Left ventricle myocardium inferior (tissue), 1 donor: ENCODE measurements around the gene P2RX3. TPM values are rescaled to one million over a fixed set of nuclear protein-coding genes. Genes with fewer than 3 reads are reported as not detected.

Experiments used
- DNase-seq: peaks from one replicate; pipeline ENCODE4 v3.0.0-alpha.2; 2020
- H3K27ac ChIP-seq: fragments of 200-600 bp; replicated peaks from 2 replicates; pipeline ENCODE4 v1.8.0; 2021
- H3K27me3 ChIP-seq: fragments of 200-600 bp; 2 replicates; pipeline ENCODE4 v1.8.0; 2021; ENCODE audit warnings: low read depth
- H3K36me3 ChIP-seq: fragments of 200-600 bp; 2 replicates; pipeline ENCODE4 v1.8.0; 2021
- H3K4me1 ChIP-seq: fragments of 200-600 bp; 2 replicates; pipeline ENCODE4 v1.8.0; 2021
- H3K4me3 ChIP-seq: fragments of 200-600 bp; 2 replicates; pipeline ENCODE4 v1.8.0; 2021; ENCODE audit warnings: mild to moderate bottlenecking, moderate library complexity
- H3K9me3 ChIP-seq: fragments of 200-600 bp; replicated peaks from 2 replicates; pipeline ENCODE4 v1.8.0; 2021
- intact Hi-C: fragments of 100-400 bp; cut with micrococcal nuclease; formaldehyde crosslinking; loops from one replicate; pipeline ENCODE4 v1.11.0; 2022
- total RNA-seq: library from RNA; stranded (reverse); fragmentation: NEBNext Ultra II Directional; extraction: Animal tissue kit (Norgen Biotek cat#: 25700); gene quantifications from one replicate; pipeline ENCODE4 v1.2.1, GENCODE V29; 2021
- TF ChIP-seq, protein P1 (sequence below): fragments of 200-600 bp; IDR thresholded peaks from 2 replicates; pipeline ENCODE4 v1.8.0; 2021; ENCODE audit warnings: antibody characterized with exemption, mild to moderate bottlenecking, borderline replicate concordance
- donor health status: DM: no; HTN: yes; CAD: no; lungs with severe emphysema.

P2RX3 gene
- total RNA-seq, 1 donor from 2014 or later = 1.4 TPM

DNA sequence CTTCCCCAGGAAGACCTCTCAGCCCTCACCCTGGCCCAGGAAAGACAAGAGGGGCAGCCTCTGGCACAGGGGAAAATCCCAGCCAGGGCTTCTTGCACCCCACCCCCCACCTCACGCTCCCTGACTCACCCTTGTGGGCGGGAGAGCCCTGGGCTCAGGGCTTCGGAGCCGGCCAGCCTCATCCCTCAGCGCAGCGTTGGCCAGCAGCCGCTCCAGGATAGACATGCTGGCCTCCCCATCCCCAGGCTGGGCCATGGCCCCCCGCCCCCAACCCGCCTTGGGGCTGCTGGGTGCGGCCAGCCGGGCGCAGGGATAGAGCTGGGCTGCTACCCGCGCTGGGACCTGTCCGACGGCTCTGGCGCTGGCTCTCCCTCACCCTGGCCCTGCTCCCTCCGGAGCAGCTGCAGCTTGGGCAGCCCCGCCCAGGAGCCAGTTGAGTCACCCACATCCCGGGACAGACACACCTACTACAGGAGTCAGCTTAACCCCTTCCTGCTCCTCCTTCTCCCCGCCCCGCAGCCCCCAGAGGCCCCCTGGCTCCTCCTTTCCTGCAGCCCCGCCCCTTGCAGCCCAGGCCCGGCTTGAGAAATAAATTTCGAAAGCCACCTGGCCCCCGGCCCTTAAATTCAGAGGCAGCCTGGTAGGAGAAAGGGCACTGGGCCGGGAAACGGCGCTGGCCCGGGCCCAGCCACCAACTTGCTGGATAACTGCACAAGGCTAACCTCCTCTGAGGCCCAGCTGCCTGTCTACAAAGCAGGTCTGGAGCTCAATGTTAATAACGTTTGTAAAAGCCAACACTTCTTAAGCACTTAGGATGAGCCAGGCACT, 26.8 kb upstream of the P2RX3 start:
- intact Hi-C loops = no loop called here
- H3K9me3 ChIP-seq = no peaks in the 10 kb centered on the region
- H3K27me3 ChIP-seq = no peaks in the 10 kb centered on the region
- peaks cover 62% of the 10 kb centered on the region for H3K36me3 ChIP-seq
- H3K27ac ChIP-seq = peak overlapping the region; percentile 90
- H3K4me1 ChIP-seq = peaks cover 100% of the 10 kb centered on the region
- TF ChIP-seq, protein P1, sequence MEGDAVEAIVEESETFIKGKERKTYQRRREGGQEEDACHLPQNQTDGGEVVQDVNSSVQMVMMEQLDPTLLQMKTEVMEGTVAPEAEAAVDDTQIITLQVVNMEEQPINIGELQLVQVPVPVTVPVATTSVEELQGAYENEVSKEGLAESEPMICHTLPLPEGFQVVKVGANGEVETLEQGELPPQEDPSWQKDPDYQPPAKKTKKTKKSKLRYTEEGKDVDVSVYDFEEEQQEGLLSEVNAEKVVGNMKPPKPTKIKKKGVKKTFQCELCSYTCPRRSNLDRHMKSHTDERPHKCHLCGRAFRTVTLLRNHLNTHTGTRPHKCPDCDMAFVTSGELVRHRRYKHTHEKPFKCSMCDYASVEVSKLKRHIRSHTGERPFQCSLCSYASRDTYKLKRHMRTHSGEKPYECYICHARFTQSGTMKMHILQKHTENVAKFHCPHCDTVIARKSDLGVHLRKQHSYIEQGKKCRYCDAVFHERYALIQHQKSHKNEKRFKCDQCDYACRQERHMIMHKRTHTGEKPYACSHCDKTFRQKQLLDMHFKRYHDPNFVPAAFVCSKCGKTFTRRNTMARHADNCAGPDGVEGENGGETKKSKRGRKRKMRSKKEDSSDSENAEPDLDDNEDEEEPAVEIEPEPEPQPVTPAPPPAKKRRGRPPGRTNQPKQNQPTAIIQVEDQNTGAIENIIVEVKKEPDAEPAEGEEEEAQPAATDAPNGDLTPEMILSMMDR = no peak
- DNase-seq = peak; percentile 92
- peak overlapping the region; percentile 68 for H3K4me3 ChIP-seq

DNA sequence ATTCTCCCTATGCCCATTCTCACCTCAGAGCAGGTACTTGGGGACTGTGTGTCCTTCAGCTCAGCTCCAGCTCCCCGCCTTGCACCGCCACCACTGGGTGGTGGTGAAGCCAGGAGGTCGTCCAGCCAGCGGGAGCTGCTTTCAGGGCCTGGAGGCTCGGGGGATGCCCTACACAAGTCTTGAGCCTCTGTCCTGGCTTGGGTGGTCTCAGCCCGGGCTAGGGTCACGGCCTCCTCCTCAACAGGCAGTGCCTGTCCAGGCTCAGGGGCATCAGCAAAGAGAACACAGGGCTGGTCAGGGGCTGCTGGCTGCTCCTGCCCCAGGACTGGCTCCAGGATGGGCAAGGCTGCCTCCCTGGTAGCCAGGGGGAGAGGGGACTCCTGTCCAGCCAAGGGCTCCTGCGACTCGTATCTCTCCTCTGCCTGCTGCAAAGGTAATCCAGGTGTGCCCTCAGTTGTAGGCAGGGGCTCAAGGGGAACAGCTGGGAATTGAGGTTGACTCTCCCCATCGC, 25.6 kb upstream of the P2RX3 start:
- TF ChIP-seq, protein P1 = no peak
- H3K36me3 ChIP-seq = peaks cover 72% of the 10 kb centered on the region
- peak overlapping the region; percentile 90 for H3K27ac ChIP-seq
- peaks cover 100% of the 10 kb centered on the region for H3K4me1 ChIP-seq
- H3K4me3 ChIP-seq = no peak overlapping the region
- no peak for DNase-seq
- no peaks in the 10 kb centered on the region for H3K27me3 ChIP-seq
- no peaks in the 10 kb centered on the region for H3K9me3 ChIP-seq
- intact Hi-C loops = no loop called here

DNA sequence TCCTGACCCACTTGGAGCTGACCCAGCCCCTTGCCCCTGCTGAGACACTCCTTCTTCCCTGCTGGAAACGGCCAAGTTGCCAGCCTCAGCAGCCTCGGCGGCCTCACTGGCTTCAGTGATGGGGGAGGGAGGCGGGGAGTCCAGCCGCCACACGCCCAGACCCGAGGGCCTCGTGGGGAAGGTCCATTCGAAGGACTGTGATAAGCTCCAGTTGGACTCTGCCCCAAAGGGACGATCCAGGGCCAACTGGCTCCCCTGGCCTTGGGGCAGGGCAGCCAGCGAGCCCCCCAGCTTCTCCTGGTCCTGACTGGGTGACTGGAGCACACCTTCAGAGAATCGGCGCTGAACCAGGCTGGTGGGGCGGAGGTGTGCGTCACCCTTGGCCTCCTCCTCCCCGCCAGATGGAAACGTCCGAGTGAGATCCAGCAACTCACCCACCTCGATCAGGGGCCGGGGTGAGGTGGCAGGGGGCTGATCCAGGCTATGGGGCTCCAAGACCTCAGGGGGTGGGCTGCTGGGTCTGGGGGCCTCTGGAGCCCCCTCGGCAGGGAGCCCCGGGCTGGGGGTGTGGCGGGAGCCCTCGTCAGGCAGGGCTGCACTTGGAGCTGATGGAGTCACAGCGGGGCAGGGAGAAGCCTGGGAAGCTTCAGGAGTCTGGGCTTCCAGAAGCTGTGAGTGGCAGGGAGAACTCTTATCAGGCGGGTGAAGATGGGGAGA, 24.9 kb upstream of the P2RX3 start:
- Histone ChIP-seq H3K9me3 (no peaks in the 10 kb centered on the region), H3K4me1 (peaks cover 100% of the 10 kb centered on the region), H3K27ac (peak overlapping the region; percentile 90), H3K4me3 (no peak overlapping the region), H3K36me3 (peaks cover 71% of the 10 kb centered on the region), H3K27me3 (no peaks in the 10 kb centered on the region)
- DNase-seq = no peak
- intact Hi-C loops = no loop called here
- TF ChIP-seq, protein P1 = no peak

DNA sequence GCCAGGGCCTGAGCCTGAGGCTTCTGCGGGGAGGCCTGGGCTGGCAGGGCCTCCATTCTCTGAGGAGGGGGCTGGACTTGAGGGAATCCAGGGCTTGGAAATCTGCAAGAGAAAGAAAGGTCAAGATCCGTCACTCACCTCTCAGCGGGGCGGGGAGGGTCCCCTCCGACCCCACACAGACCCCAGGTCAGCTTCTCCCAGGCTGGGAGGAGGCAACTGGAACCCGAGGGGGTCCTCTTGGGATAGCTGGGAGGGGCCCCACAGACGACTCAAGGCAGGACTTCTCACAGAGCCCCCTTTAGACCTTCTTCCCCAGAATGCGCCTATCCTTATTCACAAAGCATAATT, 24.4 kb upstream of the P2RX3 start:
- DNase-seq = no peak
- no peaks in the 10 kb centered on the region for H3K27me3 ChIP-seq
- H3K4me3 ChIP-seq = no peak overlapping the region
- TF ChIP-seq, protein P1 = no peak
- H3K4me1 ChIP-seq = peaks cover 100% of the 10 kb centered on the region
- H3K27ac ChIP-seq = peak overlapping the region; percentile 90
- H3K9me3 ChIP-seq = no peaks in the 10 kb centered on the region
- intact Hi-C loops = no loop called here
- peaks cover 73% of the 10 kb centered on the region for H3K36me3 ChIP-seq

DNA sequence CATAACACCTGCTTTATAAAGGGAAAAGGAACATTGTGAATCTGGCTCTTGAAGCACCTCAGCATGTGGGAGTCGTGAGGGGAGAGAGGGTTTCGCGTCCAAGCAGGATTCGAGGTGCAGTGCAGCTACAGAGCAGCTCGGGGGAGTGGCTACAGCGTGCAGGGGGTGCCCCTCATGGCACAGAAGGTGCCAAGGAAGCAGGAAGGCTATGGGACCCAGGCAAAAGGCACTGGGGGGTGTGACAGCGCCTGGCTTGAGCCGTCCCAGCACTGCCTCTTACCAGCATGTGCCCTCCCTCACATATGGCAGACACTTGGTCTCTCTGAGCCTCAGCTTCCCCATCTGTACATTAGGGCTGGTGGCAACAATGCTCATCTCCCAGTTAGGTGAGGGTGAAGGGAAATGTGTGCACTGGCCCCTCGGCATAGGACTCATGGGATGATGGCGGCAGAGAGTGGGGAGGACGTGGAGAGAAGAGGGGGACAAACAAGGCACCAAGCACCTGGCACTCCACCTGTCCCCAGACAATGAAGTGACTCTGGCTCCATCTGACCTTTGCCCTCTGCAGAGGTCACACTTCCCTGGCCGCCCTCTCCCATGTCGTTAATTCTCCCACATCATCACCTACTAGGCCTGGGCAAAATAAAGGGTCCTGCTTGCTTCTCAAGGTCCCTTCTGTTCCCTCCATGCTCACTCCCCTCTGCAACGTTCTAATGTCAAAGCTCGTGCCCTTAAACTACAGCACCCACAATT, 23.8 kb upstream of the P2RX3 start:
- Histone ChIP-seq H3K27ac (peak overlapping the region; percentile 73), H3K36me3 (peaks cover 74% of the 10 kb centered on the region), H3K4me1 (peaks cover 100% of the 10 kb centered on the region), H3K4me3 (no peak overlapping the region), H3K27me3 (no peaks in the 10 kb centered on the region), H3K9me3 (no peaks in the 10 kb centered on the region)
- TF ChIP-seq, protein P1 = no peak
- DNase-seq = no peak
- intact Hi-C loops = no loop called here
